Uterus (tissue), 2 donors: ENCODE data around the gene CARNS1.

Source experiments
- CTCF ChIP-seq, 4 experiments: fragments of 200-600 bp in 2 of 4; fragments of 450-650 bp in 2 of 4; sonication (generic) in 2 of 4; IDR thresholded peaks; one replicate each; pipeline ENCODE4 v1.5.1; 2016 to 2019; ENCODE audit warnings: antibody characterized with exemption in 4 of 4, mild to moderate bottlenecking in 2 of 4, moderate library complexity in 1 of 4
- POLR2A ChIP-seq, 2 donors: fragments of 450-650 bp; IDR thresholded peaks; one replicate each; pipeline ENCODE4 v1.6.1; 2016; ENCODE audit warnings: antibody characterized with exemption in 2 of 2, mild to moderate bottlenecking in 1 of 2, moderate library complexity in 1 of 2

GRCh38 chr11:67470337-67471002 is 55.0 kb downstream of the CARNS1 start:
- TF ChIP-seq CTCF (IDR thresholded peaks at IDR 0.05) (no peak), POLR2A (IDR thresholded peaks at IDR 0.05) (no peak)
